SK-N-SH treated with all-trans-retinoic acid at 6 μM for 48 hours (cell line): Measurements from ENCODE around the gene ACTR1A.

Source experiments
- ZFP3 ChIP-seq: fragments of 250-450 bp; sonication (Bioruptor Pico); IDR thresholded peaks from 2 replicates; pipeline ENCODE4 v1.5.0; 2020; ENCODE audit warnings: mild to moderate bottlenecking, moderate library complexity
- TF ChIP-seq, protein P1 (sequence below): fragments of 250-450 bp; sonication (Bioruptor Pico); IDR thresholded peaks from 2 replicates; pipeline ENCODE4 v1.8.0; 2020; ENCODE audit warnings: mild to moderate bottlenecking, moderate library complexity, borderline replicate concordance

DNA sequence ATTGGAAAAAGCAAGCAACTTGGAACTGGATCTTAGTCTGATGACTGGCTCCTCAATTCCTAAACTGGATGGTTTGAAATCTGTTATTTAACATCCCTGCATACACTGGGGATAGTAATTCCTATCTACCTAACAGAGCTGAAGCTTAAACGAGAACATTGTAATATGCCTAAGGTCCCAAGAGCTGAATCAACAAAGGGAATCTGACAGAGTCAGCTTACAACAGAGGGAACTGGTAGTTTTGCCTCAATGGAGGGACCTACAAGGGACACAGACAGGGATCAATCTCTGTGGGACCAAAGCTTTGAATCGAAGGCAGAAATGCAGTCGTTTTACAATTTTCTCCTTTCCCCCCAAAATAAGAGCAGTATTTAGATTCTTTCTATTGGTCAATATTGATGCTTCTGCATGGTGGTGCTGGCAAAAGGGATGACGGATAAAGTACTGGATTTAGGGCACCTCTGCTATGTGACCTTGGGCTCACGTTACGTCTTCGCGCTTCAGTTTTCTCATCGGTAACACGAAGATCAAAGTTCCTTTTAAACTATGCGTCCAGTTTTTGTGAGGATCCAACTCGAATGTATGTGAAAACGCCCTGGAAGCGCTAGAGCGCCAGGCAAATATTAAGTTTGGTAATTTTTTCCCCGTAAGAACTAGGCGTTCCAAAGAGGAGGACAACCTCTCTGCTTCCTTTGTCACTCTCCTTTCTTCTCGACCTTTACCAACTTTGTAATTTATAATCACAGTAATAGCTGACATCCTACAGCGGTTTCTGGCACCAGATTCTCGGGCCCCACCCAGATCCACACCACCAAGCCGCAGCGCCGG lies 1.1 kb downstream of the ACTR1A start:
- TF ChIP-seq, protein P1, sequence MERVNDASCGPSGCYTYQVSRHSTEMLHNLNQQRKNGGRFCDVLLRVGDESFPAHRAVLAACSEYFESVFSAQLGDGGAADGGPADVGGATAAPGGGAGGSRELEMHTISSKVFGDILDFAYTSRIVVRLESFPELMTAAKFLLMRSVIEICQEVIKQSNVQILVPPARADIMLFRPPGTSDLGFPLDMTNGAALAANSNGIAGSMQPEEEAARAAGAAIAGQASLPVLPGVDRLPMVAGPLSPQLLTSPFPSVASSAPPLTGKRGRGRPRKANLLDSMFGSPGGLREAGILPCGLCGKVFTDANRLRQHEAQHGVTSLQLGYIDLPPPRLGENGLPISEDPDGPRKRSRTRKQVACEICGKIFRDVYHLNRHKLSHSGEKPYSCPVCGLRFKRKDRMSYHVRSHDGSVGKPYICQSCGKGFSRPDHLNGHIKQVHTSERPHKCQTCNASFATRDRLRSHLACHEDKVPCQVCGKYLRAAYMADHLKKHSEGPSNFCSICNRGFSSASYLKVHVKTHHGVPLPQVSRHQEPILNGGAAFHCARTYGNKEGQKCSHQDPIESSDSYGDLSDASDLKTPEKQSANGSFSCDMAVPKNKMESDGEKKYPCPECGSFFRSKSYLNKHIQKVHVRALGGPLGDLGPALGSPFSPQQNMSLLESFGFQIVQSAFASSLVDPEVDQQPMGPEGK (CRISPR knock-in tag), result no peak
- TF ChIP-seq ZFP3, result no peak
